ENCODE data around the gene RAB37.

The RAB37 gene, protein sequence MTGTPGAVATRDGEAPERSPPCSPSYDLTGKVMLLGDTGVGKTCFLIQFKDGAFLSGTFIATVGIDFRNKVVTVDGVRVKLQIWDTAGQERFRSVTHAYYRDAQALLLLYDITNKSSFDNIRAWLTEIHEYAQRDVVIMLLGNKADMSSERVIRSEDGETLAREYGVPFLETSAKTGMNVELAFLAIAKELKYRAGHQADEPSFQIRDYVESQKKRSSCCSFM

DNA sequence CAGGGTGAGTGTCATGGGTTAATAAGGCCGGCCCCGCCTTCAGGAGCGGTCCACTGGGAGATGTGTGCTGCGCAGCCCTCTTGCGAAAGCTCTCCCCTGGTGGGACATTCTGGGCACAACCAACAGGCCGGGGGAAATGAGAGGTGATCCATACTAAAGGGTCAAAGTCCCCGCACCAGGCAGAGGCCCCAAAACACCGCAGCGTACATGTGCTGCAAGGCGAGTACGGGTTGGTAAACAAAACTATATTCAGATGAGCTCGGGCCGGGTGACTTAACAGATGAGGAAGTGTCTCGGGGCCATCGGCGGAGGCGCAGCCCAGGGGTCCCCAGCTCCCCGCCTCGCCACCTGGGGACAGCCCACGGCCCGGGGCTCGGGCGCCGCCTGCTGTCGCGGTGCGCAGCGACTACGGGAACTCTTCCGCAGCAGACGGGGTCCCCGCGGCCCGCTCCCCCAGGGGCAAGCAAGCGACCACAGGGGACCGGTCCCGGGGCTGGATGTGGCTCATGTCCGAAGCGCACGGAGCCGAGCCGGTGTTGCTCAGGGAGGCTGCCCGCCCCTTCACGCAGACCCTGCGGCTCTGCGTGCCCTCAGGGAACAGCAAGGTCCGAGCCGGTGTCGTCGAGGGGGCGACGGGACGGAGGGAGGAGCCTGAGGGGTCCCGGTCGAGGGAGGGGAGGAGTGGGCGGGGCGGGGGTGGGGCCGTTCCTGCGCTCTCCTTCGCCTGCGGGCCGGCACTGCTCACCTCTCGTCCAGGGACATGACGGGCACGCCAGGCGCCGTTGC is at the start of gene RAB37:
RAB37 (plus strand) TSS at position 744 of the 786 bp plus-strand sequence; CDS start at position 761, 17 bp downstream.
- DNase-seq, result peak; percentile 90 to 97

DNA sequence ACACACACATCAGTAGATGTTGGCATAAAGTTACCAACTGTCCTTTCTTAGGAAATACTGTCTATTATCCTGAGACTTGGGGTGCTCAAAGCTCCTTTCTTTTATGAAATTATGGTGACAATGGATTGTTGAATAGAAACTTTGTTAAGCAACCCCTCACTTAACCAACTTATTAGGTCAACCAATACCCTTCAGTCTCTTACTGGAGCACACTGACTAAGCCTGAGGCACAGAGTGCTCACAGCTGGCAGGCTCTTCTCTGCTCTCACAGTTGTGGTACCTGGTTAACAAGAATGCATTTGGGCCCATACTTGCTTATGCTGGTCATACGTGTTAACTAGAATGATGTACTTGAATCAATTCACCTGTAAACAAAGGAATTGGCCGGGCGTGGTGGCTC is 49.2 kb upstream of the RAB37 start:
- DNase-seq, result no peak

DNA sequence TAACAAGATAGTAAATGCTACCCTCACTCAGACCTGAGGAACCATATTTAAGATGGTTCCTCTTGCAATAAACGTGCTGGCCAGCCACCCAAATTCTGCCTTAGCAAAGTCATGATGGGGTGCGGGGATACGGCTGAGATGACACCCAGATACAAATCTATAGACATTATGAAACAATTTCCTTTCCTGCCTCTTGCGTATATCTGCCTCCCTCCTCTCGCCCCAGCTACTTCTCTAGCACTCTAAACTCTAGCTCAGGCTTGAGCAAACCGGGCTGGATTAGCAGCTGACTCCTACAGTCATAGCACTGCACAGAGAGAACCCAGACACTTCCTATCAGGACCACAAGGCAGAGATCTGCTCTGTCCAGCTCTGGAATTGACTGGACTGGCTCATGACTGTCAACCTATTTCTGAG is 46.6 kb upstream of the RAB37 start:
- no peak for DNase-seq

DNA sequence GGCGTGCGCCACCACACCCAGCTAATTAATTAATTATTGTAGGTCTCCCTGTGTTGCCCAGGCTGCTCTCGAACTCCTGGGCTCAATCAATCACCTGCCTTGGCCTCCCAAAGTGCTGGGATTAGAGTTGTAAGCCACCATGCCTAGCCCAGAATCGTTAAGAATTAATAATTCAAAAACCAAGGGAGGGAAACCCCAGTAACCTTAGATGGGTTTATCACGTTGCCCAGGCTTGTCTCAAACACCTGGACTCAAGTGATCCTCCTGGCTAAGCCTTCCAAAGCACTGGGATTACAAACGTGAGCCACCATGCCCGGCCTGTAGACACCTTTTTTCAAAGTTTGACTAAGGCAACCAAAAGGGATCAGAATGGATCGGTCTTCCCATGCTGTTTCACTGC is 45.9 kb upstream of the RAB37 start:
- DNase-seq, result no peak

DNA sequence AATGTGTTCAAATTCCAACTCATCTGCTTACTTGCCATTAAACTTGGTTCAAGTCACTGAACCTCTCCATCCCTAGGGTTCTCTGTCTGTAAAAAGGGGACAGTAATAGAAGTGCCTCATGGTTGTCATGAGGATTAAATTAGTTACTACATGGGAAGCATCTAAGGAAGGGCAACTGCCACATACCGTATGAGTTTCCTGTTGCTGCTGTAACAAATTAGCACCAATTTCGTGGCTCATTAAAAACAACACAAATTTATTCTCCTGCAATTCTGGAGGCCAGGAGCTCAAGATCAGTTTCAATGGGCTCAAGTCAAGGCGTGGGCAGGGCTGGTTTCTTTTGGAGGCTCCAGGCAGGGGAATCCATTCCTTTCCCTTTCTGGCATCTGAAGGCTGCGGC is 43.0 kb upstream of the RAB37 start:
- no peak for DNase-seq

DNA sequence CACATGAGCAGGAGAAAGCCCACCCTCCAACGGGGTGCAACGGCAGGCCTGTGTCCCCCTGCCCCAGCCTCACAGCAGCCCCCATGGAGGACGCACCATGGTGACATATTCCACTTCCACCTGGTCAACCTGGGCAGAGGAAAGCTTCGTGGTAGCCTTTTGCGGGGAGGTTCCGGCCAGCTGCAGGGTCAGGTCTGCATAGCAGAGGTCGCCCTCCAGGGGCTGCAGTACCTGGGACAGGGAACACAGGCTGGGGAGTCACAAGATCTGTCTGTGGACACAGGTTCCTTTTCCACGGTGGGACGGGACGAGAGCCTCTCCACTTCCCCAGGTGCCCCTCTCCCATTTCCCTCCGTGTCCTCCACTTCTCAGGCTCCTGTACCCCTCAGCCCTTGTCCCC is 41.4 kb upstream of the RAB37 start:
- DNase-seq, result no peak

DNA sequence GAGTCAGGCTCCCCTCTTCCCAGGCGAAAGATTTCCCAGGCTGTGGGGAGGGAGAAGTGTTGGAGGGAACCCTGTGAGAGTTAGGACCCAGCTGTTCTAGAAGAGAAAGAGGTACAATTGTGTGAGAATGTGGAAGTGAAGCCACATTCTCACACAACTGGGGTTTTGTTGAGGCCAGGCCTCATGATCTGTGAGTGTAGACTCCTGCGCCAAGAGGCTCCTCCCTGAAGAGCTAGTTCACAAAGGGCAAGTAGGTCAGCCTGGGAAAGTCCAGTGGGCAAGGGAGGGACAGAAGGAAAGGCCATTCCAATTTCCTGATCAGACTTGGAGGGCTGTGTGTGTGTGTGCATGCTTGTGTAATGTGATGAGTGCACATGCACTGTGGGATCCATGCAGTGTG is 39.5 kb upstream of the RAB37 start:
- no peak for DNase-seq

DNA sequence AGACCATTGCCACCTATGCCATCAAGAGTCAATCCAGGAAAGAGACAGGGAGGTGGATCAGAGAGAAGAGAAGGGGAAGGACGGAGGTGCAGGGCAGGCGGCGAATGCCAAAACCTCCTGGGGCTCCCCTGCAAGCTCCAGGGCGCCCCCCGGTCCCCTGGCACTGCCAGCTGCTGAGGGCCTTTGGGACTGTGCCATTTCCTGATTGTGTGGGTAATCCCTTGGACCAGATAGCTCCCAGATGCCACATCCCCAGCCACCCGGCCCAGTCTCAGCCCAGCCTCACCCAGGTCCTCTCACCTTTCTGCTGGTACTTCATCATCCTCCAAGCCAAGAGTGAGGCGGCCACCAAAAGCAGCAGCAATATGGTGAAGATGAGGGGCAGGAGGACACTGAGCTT is 39.0 kb upstream of the RAB37 start:
- no peak for DNase-seq

DNA sequence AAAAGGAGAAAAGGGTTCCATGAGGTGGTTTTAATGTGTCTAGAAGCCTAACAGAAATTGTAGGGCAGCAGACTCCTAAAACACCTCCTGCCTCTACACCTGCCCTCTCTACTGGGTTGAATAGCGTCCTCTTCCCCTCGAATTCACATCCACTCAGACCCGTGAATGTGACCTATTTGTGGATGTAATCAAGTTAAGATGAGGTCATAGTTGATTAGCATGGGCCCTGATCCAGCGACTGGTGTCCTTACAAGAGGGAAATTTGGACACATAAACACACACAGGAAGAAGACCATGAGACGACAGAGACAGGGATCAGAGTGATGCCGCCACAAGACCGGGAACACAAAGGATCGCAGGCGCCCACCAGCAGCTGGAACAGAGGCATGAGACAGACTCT is 37.8 kb upstream of the RAB37 start:
- DNase-seq, result no peak

DNA sequence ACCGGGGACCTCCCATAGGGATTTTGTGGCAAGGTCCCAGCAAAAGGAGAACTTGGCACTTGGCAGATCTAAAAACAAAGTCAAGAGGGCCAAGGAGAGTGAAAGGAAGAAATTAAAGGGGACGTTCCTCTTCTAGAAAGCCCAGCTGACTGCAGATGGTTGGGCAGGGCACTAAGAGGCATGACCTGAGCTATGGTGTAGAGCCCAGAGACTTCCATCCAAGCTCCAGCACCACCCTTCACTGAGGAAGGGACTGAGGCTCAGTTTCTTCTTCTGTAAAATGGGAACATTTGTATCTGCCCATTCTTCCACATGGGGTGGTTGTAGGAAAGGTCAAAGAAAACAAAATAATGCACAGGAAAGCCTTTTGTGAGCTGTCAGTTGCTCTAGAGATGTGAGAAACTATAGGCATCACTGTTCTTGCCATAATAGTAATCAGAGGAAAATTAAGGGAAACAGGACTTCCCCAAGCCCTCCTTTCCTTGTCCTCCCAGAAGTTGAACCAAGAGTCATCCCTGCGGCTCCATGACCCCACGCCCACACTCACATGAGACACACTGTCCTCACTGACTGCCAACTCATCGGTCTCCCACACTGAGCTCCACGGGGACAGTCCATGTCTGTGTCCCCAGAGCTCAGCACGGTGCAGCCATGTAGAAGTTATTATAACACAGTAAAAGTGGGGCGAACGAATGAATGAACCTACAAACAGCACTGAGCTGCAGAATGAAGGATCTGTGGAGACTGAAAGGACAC is 34.8 kb upstream of the RAB37 start:
- no peak for DNase-seq

DNA sequence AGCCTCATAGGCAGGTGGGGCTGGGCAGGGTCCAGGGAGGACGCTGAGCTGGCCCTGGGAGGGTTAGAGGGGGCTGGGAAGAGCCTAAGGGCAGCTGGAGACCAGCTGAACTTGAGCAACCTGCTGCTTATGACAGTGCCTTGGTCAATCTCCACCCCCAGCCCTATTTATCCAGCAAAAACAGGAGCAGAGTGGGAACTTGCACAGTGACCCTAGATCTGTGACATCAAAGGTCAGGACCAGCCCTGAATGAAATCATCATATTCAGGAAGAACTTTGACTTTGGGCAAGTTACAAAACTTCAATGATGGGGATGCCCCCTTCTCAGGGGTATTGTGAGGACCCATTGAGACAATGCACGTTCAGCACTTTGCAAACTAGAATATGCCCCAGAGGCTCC is 33.7 kb upstream of the RAB37 start:
- no peak for DNase-seq

DNA sequence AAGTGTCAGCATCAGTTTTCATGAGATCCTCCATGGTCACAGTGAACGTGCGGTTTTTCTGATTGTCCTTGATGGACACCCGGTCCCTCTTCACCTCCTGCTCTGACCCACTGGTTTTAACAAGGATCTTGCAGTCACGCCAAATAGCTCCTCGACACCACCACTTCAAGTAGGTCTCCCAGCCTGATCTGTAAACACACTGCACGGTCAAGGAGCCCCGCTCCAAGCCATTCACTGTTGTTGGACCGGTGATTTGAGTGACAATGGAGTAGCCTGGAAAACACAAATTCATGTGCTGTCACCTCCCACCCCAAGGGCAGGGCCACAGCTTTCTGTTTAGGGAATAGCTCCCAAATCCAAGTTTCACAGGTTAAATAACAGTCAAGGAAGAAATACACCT is 32.5 kb upstream of the RAB37 start:
- DNase-seq, result no peak

DNA sequence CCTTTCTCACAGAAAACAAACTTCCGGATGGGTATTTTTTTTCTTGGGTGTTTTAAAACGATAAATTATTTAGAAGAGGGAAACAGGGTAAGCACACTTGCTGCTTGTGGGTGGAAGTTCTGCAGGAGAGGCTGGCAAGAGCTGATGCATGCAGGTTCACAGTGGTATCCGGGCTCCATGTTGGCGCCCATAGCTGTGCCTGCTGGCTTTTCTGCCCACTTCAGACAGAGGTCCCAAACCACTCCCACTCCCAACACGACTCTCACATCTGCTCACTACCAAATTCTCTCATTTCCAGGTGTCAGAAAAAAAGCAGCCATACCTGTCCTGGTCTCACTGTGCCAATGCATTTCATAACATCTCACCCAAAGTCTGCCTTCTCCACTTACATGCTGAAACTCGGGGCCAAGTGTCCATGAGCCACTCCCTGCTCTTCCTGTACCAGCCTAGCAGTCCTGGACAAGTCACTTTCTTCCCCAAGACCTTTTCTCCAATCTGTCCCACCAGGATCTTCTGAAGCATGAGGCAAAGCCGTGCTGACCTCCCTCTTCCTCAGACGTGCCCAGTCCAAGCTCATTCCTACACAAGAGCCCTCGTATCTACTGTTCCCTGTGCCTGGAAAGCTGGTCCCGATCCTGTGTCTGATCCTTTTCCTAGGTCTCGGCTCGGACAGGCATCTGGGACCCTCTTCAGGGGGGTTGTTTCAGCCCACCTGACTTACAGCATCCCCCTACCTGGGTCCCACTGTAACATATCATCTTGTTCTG is 25.8 kb upstream of the RAB37 start:
- DNase-seq, result no peak

DNA sequence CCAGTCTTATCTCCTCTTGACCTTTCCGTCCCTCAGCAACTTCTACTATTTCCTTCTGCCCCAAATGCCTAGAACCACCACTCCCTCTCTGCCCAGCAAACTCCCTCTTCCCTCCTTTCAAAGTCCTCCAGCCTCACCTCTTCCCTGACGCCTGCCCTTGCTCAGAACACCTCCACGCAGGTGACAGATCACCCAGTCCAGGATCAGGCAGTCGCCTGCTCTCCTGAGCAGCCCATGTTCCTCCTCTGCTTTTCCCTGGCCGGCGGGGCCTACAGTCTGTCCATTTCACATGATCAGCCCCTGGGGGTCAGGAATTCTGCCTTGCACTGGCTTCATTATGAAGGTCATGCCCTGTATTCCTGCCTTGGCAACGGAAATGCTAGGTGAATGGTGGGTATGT is 24.8 kb upstream of the RAB37 start:
- no peak for DNase-seq

DNA sequence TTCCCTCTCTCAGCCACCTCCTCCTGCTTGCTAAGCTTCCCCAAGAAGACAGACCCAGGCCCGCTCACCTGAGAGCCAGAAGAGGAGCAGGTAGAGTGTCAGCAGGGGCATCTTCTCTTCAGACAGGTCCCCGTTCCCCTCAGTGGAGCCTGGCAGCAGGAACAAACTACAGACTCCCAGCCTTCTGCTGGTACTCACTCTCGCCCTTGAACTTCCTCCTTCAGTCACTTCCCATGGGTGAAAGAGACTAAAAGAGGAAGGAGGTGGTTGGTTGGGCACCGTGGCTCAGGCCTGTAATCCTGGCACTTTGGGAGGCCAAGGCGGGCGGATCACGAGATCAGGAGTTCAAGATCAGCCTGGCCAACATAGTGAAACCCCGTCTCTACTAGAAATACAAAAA is 24.3 kb upstream of the RAB37 start, which contains the start of gene CD300LF:
CD300LF (minus strand) TSS at position 168 of the 400 bp plus-strand sequence; CDS start at position 111, 57 bp downstream.
- DNase-seq, result no peak

DNA sequence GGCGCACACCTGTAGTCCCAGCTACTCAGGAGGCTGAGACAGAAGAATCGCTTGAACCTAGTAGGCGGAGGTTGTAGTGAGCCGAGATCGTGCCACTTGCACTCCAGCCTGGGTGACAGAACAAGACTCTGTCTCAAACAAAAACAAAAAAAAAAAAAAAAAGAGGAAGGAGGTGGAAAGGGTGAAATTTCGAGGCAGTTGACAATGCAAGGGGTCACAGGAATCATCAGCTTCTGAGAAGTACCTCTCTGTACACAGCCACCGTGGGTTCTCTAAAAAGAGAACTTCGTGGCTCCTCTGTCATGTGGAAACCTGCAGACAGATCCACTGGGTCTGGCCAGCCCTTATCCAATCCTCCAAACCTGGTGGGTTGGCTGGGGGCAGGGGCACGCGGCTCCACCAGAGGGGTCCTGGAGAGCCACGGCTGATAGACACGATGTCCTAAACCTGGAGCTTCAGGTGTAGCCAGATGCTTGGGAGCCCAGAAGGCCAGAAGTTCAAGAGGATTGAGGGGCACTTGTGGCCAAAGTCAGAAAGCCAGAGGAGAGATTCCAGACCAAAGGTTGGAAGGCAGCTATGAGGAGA is 23.8 kb upstream of the RAB37 start:
- no peak for DNase-seq

DNA sequence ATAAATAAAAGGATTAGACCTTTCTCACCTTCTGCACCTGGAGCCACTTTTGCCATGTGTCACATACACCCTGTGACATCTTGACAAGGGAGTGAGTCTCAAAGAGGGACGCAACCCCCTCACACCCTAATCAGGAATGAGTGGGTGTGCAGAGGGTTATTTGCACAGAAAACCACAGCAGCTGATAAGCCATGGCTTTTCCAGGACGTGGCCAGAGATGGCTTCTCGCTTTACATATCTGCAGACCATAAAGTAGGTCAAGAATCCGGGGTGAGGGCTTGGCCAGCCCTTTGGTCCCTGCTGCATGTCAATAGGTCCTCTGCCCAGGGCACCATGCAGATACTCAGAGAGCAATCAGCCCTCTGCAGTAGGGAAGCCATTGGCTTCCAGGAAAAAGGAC is 21.9 kb upstream of the RAB37 start:
- no peak for DNase-seq

DNA sequence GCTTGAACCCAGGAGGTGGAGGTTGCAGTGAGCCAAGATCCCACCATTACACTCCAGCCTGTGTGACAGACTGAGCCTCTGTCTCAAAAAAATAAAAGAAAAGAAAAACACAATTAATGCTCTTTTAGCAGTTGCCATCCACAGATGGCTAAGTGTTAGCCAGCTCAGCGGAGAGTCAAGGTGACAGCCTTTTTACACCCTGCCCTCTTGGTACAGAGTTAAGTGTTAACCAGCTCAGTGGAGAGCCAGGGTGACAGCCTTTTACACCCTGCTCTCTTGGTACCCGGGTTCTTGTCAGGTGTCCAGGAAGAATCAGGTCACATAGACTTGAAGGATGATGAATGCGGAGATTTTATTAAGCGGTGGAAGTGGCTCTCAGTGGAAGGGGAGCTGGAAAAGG is 16.6 kb upstream of the RAB37 start:
- DNase-seq, result no peak

DNA sequence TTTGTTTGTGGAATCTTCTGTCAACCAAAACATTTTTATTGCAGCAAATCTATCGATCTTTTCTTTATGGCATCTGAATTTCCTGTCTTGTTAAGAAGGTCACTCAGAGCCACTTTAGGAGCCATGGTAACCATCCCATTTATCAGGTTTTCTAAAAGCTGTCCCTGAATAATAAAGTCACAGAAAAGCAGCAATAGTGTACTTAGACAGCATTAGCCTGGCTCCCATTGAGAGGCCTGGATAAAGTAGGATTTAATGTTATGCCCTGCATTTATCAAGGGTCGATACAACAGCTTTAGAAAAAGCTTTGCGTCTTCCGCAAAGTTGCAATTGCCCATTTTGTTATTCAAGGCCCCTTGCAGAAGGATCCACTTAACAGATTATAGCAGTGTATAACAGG is 14.3 kb upstream of the RAB37 start:
- no peak for DNase-seq

DNA sequence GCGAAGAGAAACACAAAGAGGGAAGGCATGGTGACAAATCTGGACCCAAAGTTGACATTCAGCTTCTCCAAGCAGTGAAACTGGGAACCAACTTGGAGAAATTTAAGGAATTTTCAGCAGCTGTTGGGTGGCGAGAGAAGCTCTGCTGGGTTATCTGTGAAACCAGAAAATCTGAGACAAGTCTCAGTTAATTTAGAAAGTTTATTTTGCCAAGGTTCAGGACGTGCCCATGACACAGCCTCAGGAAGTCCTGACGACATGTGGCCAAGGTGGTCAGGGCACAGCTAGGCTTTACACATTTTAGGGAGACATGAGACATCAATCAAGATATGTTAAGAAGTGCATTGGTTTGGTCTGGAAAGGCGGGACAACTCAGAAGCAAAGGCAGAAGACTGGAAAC is 13.2 kb upstream of the RAB37 start:
- DNase-seq, result no peak

DNA sequence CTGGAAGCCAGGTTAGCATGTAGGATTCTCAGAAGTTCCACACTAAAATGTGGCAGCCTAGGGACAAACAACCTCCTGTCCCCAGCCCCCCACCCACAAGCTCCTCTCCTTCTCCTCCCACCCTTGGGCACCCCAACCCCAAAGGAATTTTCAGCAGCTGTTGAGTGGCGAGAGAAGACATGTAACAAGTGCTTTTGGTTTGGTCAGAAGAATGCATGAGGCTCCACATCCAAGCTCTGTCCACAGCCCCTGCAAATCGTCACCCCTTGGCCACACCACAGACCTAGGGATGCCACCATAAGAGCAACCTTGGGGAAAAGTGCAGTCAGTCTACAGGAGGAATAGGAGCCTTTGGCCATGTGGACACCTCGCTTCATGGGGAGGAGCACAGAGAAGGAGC is 11.9 kb upstream of the RAB37 start:
- no peak for DNase-seq

DNA sequence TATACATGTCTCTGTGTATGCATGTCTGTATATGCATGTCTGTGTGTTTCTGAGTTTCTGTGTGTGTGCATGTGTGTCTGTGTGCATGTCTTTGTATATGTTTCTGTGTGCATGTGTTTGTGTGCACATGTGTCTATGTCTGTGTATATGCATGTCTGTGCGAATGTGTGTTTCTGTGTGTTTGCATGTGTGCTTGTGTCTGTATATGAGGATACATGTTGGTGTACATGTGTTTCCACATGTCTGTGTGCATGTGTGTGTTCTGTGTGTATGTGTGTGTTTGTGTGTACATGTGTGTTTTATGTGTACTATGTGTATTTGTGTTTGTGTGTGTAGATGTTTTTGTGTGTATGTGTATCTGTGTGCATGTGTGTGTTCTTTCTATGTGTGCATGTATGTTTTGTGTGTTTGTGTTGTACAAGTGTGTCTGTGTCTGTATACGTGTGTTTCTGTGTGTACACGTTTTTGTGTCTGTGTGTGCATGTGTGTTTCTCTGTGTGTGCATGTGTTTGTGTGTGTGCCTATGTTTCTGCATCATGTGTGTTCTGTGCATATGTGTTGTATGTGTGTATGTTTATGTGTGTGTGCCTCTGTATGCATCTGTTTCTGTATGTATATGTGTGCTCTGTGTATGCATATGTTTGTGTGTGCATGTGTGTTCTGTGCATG is 8.9 kb upstream of the RAB37 start:
- no peak for DNase-seq

All from NCI-H526 (cell line).